Neural cell (in vitro differentiated cells): ENCODE data around the gene RGS3.

Source experiments
- TF ChIP-seq, protein P1 (sequence below): fragments of 450-650 bp; IDR thresholded peaks from 2 replicates; pipeline ENCODE4 v1.5.1; 2014; ENCODE audit warnings: antibody characterized with exemption, mild to moderate bottlenecking, moderate library complexity; ENCODE audit not compliant: poor library complexity, severe bottlenecking
- TF ChIP-seq, protein P2 (sequence below): IDR thresholded peaks from 2 replicates; pipeline ENCODE4 v1.6.1; 2012; ENCODE audit warnings: borderline replicate concordance

DNA sequence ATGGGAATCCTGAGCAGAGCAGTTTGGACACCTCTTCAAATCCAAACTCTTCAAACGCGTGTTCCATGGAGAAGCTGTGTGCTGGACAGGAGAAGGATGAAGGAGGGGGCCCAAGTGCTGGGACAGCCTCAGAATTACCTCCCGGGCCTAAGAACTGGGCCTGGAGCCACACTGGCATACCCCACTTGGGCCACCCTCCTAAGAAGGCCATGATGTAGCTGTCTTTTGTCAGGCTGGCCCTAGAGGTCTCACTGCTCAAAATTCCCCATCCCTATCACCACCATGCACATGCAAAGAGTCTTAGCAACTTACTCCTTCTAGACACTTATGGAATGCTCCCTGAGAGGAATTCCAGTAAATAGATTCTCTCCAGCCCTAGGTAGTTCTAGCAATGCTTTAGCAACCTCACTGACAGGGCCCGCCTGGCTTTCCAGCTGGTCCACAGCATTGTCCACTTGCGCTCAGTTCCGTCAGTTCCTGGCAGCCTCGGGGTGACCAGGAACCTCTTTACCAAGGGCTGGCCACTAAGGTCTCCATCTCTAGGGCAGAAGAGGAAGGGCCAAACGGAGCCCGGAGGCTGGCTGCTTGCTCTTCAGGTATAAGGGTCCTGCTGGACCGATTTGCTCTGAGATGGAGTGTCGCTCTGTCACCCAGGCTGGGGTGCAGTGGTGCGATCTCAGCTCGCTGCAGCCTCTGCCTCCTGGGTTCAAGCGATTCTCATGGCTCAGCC, 75.3 kb downstream of the RGS3 start:
- TF ChIP-seq, protein P1, sequence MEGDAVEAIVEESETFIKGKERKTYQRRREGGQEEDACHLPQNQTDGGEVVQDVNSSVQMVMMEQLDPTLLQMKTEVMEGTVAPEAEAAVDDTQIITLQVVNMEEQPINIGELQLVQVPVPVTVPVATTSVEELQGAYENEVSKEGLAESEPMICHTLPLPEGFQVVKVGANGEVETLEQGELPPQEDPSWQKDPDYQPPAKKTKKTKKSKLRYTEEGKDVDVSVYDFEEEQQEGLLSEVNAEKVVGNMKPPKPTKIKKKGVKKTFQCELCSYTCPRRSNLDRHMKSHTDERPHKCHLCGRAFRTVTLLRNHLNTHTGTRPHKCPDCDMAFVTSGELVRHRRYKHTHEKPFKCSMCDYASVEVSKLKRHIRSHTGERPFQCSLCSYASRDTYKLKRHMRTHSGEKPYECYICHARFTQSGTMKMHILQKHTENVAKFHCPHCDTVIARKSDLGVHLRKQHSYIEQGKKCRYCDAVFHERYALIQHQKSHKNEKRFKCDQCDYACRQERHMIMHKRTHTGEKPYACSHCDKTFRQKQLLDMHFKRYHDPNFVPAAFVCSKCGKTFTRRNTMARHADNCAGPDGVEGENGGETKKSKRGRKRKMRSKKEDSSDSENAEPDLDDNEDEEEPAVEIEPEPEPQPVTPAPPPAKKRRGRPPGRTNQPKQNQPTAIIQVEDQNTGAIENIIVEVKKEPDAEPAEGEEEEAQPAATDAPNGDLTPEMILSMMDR: no peak
- TF ChIP-seq, protein P2, sequence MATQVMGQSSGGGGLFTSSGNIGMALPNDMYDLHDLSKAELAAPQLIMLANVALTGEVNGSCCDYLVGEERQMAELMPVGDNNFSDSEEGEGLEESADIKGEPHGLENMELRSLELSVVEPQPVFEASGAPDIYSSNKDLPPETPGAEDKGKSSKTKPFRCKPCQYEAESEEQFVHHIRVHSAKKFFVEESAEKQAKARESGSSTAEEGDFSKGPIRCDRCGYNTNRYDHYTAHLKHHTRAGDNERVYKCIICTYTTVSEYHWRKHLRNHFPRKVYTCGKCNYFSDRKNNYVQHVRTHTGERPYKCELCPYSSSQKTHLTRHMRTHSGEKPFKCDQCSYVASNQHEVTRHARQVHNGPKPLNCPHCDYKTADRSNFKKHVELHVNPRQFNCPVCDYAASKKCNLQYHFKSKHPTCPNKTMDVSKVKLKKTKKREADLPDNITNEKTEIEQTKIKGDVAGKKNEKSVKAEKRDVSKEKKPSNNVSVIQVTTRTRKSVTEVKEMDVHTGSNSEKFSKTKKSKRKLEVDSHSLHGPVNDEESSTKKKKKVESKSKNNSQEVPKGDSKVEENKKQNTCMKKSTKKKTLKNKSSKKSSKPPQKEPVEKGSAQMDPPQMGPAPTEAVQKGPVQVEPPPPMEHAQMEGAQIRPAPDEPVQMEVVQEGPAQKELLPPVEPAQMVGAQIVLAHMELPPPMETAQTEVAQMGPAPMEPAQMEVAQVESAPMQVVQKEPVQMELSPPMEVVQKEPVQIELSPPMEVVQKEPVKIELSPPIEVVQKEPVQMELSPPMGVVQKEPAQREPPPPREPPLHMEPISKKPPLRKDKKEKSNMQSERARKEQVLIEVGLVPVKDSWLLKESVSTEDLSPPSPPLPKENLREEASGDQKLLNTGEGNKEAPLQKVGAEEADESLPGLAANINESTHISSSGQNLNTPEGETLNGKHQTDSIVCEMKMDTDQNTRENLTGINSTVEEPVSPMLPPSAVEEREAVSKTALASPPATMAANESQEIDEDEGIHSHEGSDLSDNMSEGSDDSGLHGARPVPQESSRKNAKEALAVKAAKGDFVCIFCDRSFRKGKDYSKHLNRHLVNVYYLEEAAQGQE: no peak
